Subcutaneous adipose tissue (tissue), 4 donors: Measurements from ENCODE around the gene ITGA6. TPM values are rescaled to one million over a fixed set of nuclear protein-coding genes. Genes with fewer than 3 reads are reported as not detected.

Experiments used
- CTCF ChIP-seq: fragments of 450-650 bp; IDR thresholded peaks from one replicate; pipeline ENCODE4 v1.5.1; 2016; ENCODE audit warnings: low read depth, mild to moderate bottlenecking, control low read depth, antibody characterized with exemption, moderate library complexity
- total RNA-seq, 4 donors: library from RNA; depleted of rRNA; stranded (reverse); fragments of >200 nt; gene quantifications; one replicate each; pipeline ENCODE4 v1.1.0, GENCODE V29; 2016

ITGA6 gene
- total RNA-seq, 4 donors from 2014 or later: 43.7 to 133 (median 78.9) TPM

- TF ChIP-seq CTCF: no peak
Observed at GRCh38 chr2:172549131-172549530, 121.7 kb downstream of the ITGA6 start.

GRCh38 chr2:172550419-172550818 lies 123.0 kb downstream of the ITGA6 start:
- TF ChIP-seq CTCF: no peak

DNA sequence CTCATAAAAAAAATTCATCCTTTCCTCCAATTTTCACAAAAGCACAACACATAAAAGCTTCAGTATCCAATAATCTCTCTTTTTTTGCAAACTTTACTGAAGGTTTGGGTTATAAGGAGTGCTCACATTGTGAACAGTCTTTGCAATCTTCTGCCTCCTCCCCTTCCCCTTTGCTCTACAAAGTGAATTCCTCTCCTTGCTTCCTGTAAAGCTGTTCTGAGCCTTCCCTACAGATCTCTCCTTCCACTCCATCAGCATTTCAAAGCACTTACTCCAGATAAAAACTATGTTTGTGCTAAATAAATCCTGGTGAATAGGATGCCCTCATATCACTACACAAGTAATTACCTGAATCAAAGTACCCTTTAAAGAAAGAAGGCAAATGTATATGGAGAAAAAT lies 123.9 kb downstream of the ITGA6 start:
- TF ChIP-seq CTCF: no peak

- TF ChIP-seq CTCF: no peak
Observed at GRCh38 chr2:172552547-172553291, 125.3 kb downstream of the ITGA6 start.

DNA sequence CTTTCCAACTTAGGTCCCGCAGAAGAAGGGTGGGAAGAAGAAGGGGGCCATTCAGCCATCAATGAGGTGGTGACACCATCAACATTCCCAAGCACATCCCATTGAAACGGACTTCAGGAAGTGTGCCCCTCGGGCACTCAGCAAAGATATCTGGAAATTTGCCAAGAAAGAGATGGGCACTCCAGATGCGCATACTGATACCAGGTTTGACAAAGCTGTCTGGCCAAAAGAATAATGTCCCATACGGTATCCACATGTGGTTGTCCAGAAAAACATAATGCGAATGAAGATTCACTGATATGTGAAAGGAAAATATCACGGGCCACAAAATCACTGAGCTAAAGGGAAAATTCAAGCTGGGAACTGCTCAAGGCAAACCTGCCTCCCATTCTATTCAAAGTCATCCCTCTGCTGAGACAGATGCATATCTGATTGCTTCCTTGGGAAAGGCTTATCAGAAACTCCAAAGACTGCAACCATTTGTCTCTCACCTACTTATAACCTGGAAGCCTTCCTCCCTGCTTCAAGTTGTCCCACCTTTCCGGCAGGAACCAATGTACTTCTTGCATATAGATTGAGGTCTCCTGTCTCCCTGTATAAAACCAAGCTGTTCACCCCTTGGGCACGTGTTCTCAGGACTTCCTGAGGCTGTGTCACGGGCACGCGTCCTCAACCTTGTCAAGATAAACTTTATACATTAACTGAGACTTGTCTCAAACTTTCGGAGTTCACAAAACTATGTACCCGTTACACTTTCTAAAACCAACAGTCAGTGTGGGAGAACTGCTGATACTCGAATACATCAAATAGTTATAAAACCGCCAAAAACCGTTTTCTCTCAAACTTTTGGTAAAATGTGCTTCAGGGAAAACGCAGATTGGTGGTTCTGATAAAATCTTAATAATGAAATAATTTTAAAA lies 127.2 kb downstream of the ITGA6 start:
- TF ChIP-seq CTCF: no peak

- no peak for TF ChIP-seq CTCF
Observed at GRCh38 chr2:172555272-172555521, 127.8 kb downstream of the ITGA6 start.

Other genes with a start within 250 kb of the ITGA6 start
- 10 to 100 TPM; 13.2 to 32.6 (median 18.1) TPM for gene PDK1, start 128.5 kb downstream of the ITGA6 start, total RNA-seq